HL-60/S4 treated with retinoic acid at 250 ng/mL for 4 days and 3 days (cell line): ENCODE measurements around the gene PF4V1.

Experiments used
- in situ Hi-C: fragments of 300-500 bp; cut with MboI; formaldehyde crosslinking; loops from 2 replicates; pipeline ENCODE4 v1.7.0; 2022; ENCODE audit warnings: low sequenced_read_pairs

Gene PF4V1

GRCh38 chr4:73853246-73853704 is at the start of gene PF4V1:
Gene PF4V1, plus strand, starts transcription at chr4:73853296. Its CDS starts 67 bp downstream, at chr4:73853363.
- in situ Hi-C loops, result no loop called here

- in situ Hi-C loops, result no loop called here
Measured at GRCh38 chr4:73810191-73810590, 42.9 kb upstream of the PF4V1 start.

- in situ Hi-C loops, result no loop called here
Measured at GRCh38 chr4:73811841-73812240, 41.3 kb upstream of the PF4V1 start.

GRCh38 chr4:73814679-73815078 is 38.4 kb upstream of the PF4V1 start:
- in situ Hi-C loops, result no loop called here

GRCh38 chr4:73815145-73815544 is 38.0 kb upstream of the PF4V1 start:
- in situ Hi-C loops, result no loop called here

- in situ Hi-C loops, result no loop called here
Measured at GRCh38 chr4:73816814-73817213, 36.3 kb upstream of the PF4V1 start.

- in situ Hi-C loops, result no loop called here
Measured at GRCh38 chr4:73817341-73817740, 35.8 kb upstream of the PF4V1 start.

- in situ Hi-C loops, result no loop called here
Measured at GRCh38 chr4:73821325-73821724, 31.8 kb upstream of the PF4V1 start.

- in situ Hi-C loops, result no loop called here
Measured at GRCh38 chr4:73822389-73822788, 30.7 kb upstream of the PF4V1 start.

GRCh38 chr4:73822812-73823504 is 30.1 kb upstream of the PF4V1 start:
- in situ Hi-C loops, result no loop called here

- in situ Hi-C loops, result no loop called here
Measured at GRCh38 chr4:73823760-73824159, 29.3 kb upstream of the PF4V1 start.

- in situ Hi-C loops, result no loop called here
Measured at GRCh38 chr4:73828956-73829355, 24.1 kb upstream of the PF4V1 start.

GRCh38 chr4:73831569-73831968 is 21.5 kb upstream of the PF4V1 start:
- in situ Hi-C loops, result no loop called here

- in situ Hi-C loops, result no loop called here
Measured at GRCh38 chr4:73832651-73833237, 20.4 kb upstream of the PF4V1 start.

- in situ Hi-C loops, result no loop called here
Measured at GRCh38 chr4:73836373-73837279, 16.5 kb upstream of the PF4V1 start, which contains the start of gene CXCL6. Gene CXCL6, plus strand, starts transcription at chr4:73836678. Its CDS starts 73 bp downstream, at chr4:73836751.

GRCh38 chr4:73839071-73839470 is 14.0 kb upstream of the PF4V1 start:
- in situ Hi-C loops, result no loop called here

GRCh38 chr4:73839715-73840114 is 13.4 kb upstream of the PF4V1 start:
- in situ Hi-C loops, result no loop called here

GRCh38 chr4:73841243-73841925 is 11.7 kb upstream of the PF4V1 start:
- in situ Hi-C loops, result no loop called here

- in situ Hi-C loops, result no loop called here
Measured at GRCh38 chr4:73842696-73843095, 10.4 kb upstream of the PF4V1 start.

- in situ Hi-C loops, result no loop called here
Measured at GRCh38 chr4:73843369-73843768, 9.7 kb upstream of the PF4V1 start.

GRCh38 chr4:73844345-73844744 is 8.8 kb upstream of the PF4V1 start:
- in situ Hi-C loops, result no loop called here
